ENCODE data around the gene FKBP9. TPM values are rescaled to one million over a fixed set of nuclear protein-coding genes. Genes with fewer than 3 reads are reported as not detected.
"Not testable (repeated sequence)": the region's sequence is repeated elsewhere in the genome, so short reads cannot be mapped to it uniquely, and the experiment has no call there.

FKBP9 gene
- total and polyA plus RNA-seq, 2 of the 8 experiments (the other 6 are each of a cell fraction or from before 2014, with no cell fraction given), result 7.2 to 10.1 TPM

DNA sequence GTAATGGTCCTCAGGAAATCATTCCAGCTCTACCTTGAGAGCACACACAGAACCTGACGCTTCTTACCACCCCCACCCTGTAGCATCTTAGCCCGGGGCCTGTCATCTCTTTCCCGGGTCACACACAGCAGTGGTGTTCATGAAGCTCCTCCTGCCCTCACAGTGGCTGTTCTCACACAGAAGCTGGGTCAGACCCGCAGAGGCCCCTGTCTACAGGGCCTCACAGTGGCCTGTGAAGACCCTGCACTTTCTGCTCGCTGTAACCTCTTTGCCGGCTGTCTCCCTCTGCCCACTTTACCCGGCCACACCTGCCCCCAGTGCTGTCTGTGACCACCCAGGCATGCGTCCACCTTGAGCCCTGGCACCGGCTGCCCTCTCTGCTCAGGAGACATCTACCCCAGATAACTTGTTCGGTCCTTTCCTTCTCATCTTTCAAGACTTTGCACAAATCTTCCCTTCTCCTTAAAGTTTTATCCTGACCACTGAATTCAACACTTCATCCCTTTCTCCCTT is 46.9 kb downstream of the FKBP9 start:
- H3K23ac ChIP-seq (ENCODE audit: insufficient read length); H3K56ac ChIP-seq (replicated peaks; ENCODE audit: insufficient read length, low read depth, low read length); H3K14ac ChIP-seq (ENCODE audit: insufficient read length); H3K9ac ChIP-seq (replicated peaks in 1 of 4; ENCODE audit: extremely low read depth in 1 of 4, low read depth in 3 of 4, low read length in 3 of 4); H3K4ac ChIP-seq (replicated peaks; ENCODE audit: insufficient read length, low read depth, low read length); CTCF ChIA-PET (ENCODE audit: partially characterized antibody); H2BK120ac ChIP-seq (replicated peaks; ENCODE audit: low read depth, low read length); H4K8ac ChIP-seq (ENCODE audit: extremely low read depth, insufficient read depth, low read length); H4K5ac ChIP-seq (ENCODE audit: insufficient read length, low read depth, low read length); H2AK5ac ChIP-seq (ENCODE audit: low read depth, low read length); H2AFZ ChIP-seq (ENCODE audit: low read length); H3K4me3 ChIP-seq (ENCODE audit: extremely low read depth in 1 of 4, insufficient read depth in 2 of 4, low read depth in 3 of 4, low read length in 4 of 4); H3K4me1 ChIP-seq (replicated peaks in 1 of 4; ENCODE audit: control insufficient read depth in 3 of 4, insufficient read depth in 4 of 4, low read length in 3 of 4); H2BK12ac ChIP-seq (ENCODE audit: low read depth, low read length); FAIRE-seq; H3K23me2 ChIP-seq (ENCODE audit: low read depth, low read length); H2BK20ac ChIP-seq (ENCODE audit: low read length); H3K27ac ChIP-seq (ENCODE audit: low read depth, low read length); H3K79me2 ChIP-seq (ENCODE audit: control insufficient read depth in 1 of 2, insufficient read depth in 2 of 2, low read length in 2 of 2); H3K36me3 ChIP-seq (ENCODE audit: control insufficient read depth in 2 of 4, insufficient read depth in 4 of 4, low read length in 3 of 4); H2BK15ac ChIP-seq (ENCODE audit: low read length); H3K79me1 ChIP-seq (ENCODE audit: low read depth, low read length); H4K91ac ChIP-seq (replicated peaks; ENCODE audit: insufficient read length, low read length); H2BK5ac ChIP-seq (ENCODE audit: low read depth, low read length); POLR2A ChIA-PET (ENCODE audit: partially characterized antibody); H4K20me1 ChIP-seq (replicated peaks in 1 of 2; ENCODE audit: control insufficient read depth in 1 of 2, insufficient read depth in 2 of 2, low read length in 2 of 2); DNase-seq (ENCODE audit: low read depth in 1 of 2, low spot score in 2 of 2); H3K27me3 ChIP-seq (replicated peaks in 1 of 4; ENCODE audit: control insufficient read depth in 3 of 4, extremely low read depth in 1 of 4, insufficient read depth in 3 of 4, low read length in 3 of 4); H3K9me3 ChIP-seq (ENCODE audit: insufficient read depth in 2 of 2, low read depth in 1 of 2, low read length in 1 of 2); H3K4me2 ChIP-seq (ENCODE audit: insufficient read depth in 1 of 2, low read depth in 2 of 2, low read length in 2 of 2); H3K18ac ChIP-seq (ENCODE audit: extremely low read depth, low read length): not testable (repeated sequence)
- WGBS, 2 experiments (ENCODE audit: extremely low coverage in 1 of 2, insufficient coverage in 1 of 2, insufficient read length in 1 of 2, insufficient replicate concordance in 2 of 2, low coverage in 1 of 2, low lambda C conversion rate in 2 of 2, missing lambda C conversion rate in 1 of 2), result 83% methylated on average over 10 of the region's 10 CpGs; no CpG with 5 or more reads in 1 of the 2 experiments

DNA sequence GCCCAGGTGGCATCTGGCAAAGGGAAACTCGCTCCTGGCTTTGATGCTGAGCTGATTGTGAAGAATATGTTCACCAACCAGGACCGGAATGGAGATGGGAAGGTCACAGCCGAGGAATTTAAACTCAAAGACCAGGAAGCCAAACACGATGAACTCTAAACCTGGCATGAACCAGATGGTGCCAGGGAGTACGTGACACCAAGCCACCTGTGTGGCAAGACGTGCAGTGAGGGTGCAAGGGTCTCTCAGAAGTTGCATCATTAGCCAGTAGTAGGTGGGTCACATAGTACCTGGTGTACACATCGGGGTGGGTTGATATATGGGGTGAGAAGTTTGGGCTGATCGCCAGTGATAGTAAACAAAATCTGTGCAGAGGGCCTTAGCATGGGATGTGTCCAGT is 48.0 kb downstream of the FKBP9 start:
- WGBS, 2 experiments (ENCODE audit: extremely low coverage in 1 of 2, insufficient coverage in 1 of 2, insufficient read length in 1 of 2, insufficient replicate concordance in 2 of 2, low coverage in 1 of 2, low lambda C conversion rate in 2 of 2, missing lambda C conversion rate in 1 of 2), result 83% methylated on average over 8 of the region's 8 CpGs; no CpG with 5 or more reads in 1 of the 2 experiments
- H3K18ac ChIP-seq (ENCODE audit: extremely low read depth, low read length); H3K36me3 ChIP-seq (ENCODE audit: control insufficient read depth in 2 of 4, insufficient read depth in 4 of 4, low read length in 3 of 4); H2AFZ ChIP-seq (ENCODE audit: low read length); H3K56ac ChIP-seq (replicated peaks; ENCODE audit: insufficient read length, low read depth, low read length); DNase-seq (ENCODE audit: low read depth in 1 of 2, low spot score in 2 of 2); H3K79me1 ChIP-seq (ENCODE audit: low read depth, low read length); H3K4ac ChIP-seq (replicated peaks; ENCODE audit: insufficient read length, low read depth, low read length); H4K5ac ChIP-seq (ENCODE audit: insufficient read length, low read depth, low read length); H3K4me2 ChIP-seq (ENCODE audit: insufficient read depth in 1 of 2, low read depth in 2 of 2, low read length in 2 of 2); H3K4me3 ChIP-seq (ENCODE audit: extremely low read depth in 1 of 4, insufficient read depth in 2 of 4, low read depth in 3 of 4, low read length in 4 of 4); H3K23me2 ChIP-seq (ENCODE audit: low read depth, low read length); FAIRE-seq; H2BK20ac ChIP-seq (ENCODE audit: low read length); H2AK5ac ChIP-seq (ENCODE audit: low read depth, low read length); H2BK5ac ChIP-seq (ENCODE audit: low read depth, low read length); H3K14ac ChIP-seq (ENCODE audit: insufficient read length); H3K79me2 ChIP-seq (ENCODE audit: control insufficient read depth in 1 of 2, insufficient read depth in 2 of 2, low read length in 2 of 2); CTCF ChIA-PET (ENCODE audit: partially characterized antibody); H3K23ac ChIP-seq (ENCODE audit: insufficient read length); H3K27me3 ChIP-seq (replicated peaks in 1 of 4; ENCODE audit: control insufficient read depth in 3 of 4, extremely low read depth in 1 of 4, insufficient read depth in 3 of 4, low read length in 3 of 4); H3K9me3 ChIP-seq (ENCODE audit: insufficient read depth in 2 of 2, low read depth in 1 of 2, low read length in 1 of 2); H3K9ac ChIP-seq (replicated peaks in 1 of 4; ENCODE audit: extremely low read depth in 1 of 4, low read depth in 3 of 4, low read length in 3 of 4); H4K91ac ChIP-seq (replicated peaks; ENCODE audit: insufficient read length, low read length); H4K20me1 ChIP-seq (replicated peaks in 1 of 2; ENCODE audit: control insufficient read depth in 1 of 2, insufficient read depth in 2 of 2, low read length in 2 of 2); H2BK120ac ChIP-seq (replicated peaks; ENCODE audit: low read depth, low read length); POLR2A ChIA-PET (ENCODE audit: partially characterized antibody); H3K27ac ChIP-seq (ENCODE audit: low read depth, low read length); H2BK12ac ChIP-seq (ENCODE audit: low read depth, low read length); H2BK15ac ChIP-seq (ENCODE audit: low read length); H4K8ac ChIP-seq (ENCODE audit: extremely low read depth, insufficient read depth, low read length); H3K4me1 ChIP-seq (replicated peaks in 1 of 4; ENCODE audit: control insufficient read depth in 3 of 4, insufficient read depth in 4 of 4, low read length in 3 of 4): not testable (repeated sequence)

Data from H1 (cell line).